Panc1 (cell line): ENCODE results near the gene ROBO1. TPM values are rescaled to one million over a fixed set of nuclear protein-coding genes. Genes with fewer than 3 reads are reported as not detected.

ENCODE experiments used
- ATAC-seq: fragments of 200-7000 bp; cut with Tn5 transposase; 2 replicates; pipeline ENCODE4 v1.9.1; 2020; ENCODE audit warnings: mild to moderate bottlenecking, moderate library complexity
- BruUV-seq: library from RNA; stranded (reverse); fragments of 400-500 nt; replicated peaks from 2 replicates; lab custom pipeline; 2021; lab: Mats Ljungman, UMichigan
- CTCF ChIA-PET: fragments of 300-600 bp; sonication (Branson Sonifier 250); formaldehyde crosslinking; loops from one replicate; lab custom pipeline; 2022; ENCODE audit warnings: antibody characterized with exemption; lab: Charles Lee
- POLR2A ChIA-PET: fragments of 300-600 bp; sonication (Branson Sonifier 250); formaldehyde crosslinking; loops from one replicate; lab custom pipeline; 2022; ENCODE audit warnings: antibody characterized with exemption; lab: Charles Lee
- DNase-seq: peaks from one replicate; pipeline ENCODE4 v3.0.0-alpha.2; 2010; ENCODE audit warnings: low read depth, low spot score
- H3K27ac ChIP-seq: 2 replicates; pipeline ENCODE4 v1.5.1; 2011; ENCODE audit warnings: mild to moderate bottlenecking, low read length, inconsistent platforms
- H3K27me3 ChIP-seq: fragments of 200-500 bp; sonication (Bioruptor generic); 2 replicates; pipeline ENCODE4 v1.6.0; 2014; ENCODE audit warnings: low read length, inconsistent platforms; ENCODE audit not compliant: control insufficient read depth, insufficient read depth
- H3K36me3 ChIP-seq: fragments of 200-500 bp; sonication (Bioruptor generic); 2 replicates; pipeline ENCODE4 v1.5.1; 2014; ENCODE audit warnings: inconsistent platforms, mild to moderate bottlenecking, low read length, moderate library complexity; ENCODE audit not compliant: control insufficient read depth, insufficient read depth
- H3K4me1 ChIP-seq: 2 replicates; pipeline ENCODE4 v1.5.1; 2011; ENCODE audit warnings: inconsistent platforms, mild to moderate bottlenecking, low read length, moderate library complexity; ENCODE audit not compliant: control insufficient read depth, insufficient read depth
- H3K4me3 ChIP-seq, 2 experiments: 2 replicates each; pipeline ENCODE4 v1.5.1; 2011 to 2012; ENCODE audit warnings: low read depth in 2 of 2, low read length in 2 of 2, mild to moderate bottlenecking in 2 of 2, inconsistent platforms in 1 of 2, moderate library complexity in 1 of 2
- H3K9me3 ChIP-seq: fragments of 200-500 bp; sonication (Bioruptor generic); 2 replicates; pipeline ENCODE4 v1.5.1; 2014; ENCODE audit warnings: low read depth, mild to moderate bottlenecking, inconsistent platforms, low read length, moderate library complexity; ENCODE audit not compliant: control insufficient read depth, insufficient read depth
- CTCF ChIP-seq: fragments of 450-650 bp; IDR thresholded peaks from 2 replicates; pipeline ENCODE4 v1.5.1; 2017; ENCODE audit warnings: mild to moderate bottlenecking
- POLR2AphosphoS5 ChIP-seq: IDR thresholded peaks from 2 replicates; pipeline ENCODE4 v1.6.1; 2012; ENCODE audit warnings: mild to moderate bottlenecking, low read depth, low read length, moderate library complexity
- REST ChIP-seq, 2 experiments: IDR thresholded peaks; 2 replicates each; pipeline ENCODE4 v1.6.1; 2011 to 2012; ENCODE audit warnings: low read depth in 2 of 2, control low read depth in 1 of 2, low read length in 1 of 2, mild to moderate bottlenecking in 1 of 2, moderate library complexity in 1 of 2; ENCODE audit not compliant: insufficient read depth in 1 of 2
- SIN3A ChIP-seq: IDR thresholded peaks from 2 replicates; pipeline ENCODE4 v1.6.1; 2012; ENCODE audit warnings: low read depth, mild to moderate bottlenecking, low read length, moderate library complexity, borderline replicate concordance; ENCODE audit not compliant: insufficient read depth
- TCF7L2 ChIP-seq: IDR thresholded peaks from 2 replicates; pipeline ENCODE4 v1.6.1; 2011; ENCODE audit warnings: mild to moderate bottlenecking, low read depth, low read length, inconsistent platforms
- in situ Hi-C: cut with HindIII; loops from 2 replicates; pipeline ENCODE4 v1.10.0; 2016; ENCODE audit warnings: low sequenced_read_pairs, low pct_unique_long_range_greater_than_20kb
- intact Hi-C: fragments of 100-400 bp; cut with micrococcal nuclease; formaldehyde crosslinking; loops from one replicate; pipeline ENCODE4 v1.10.0; 2022; ENCODE audit not compliant: unreplicated experiment
- total RNA-seq: library from RNA; stranded (reverse); gene quantifications from one replicate; pipeline ENCODE4 v1.2.1, GENCODE V29; 2021; ENCODE audit not compliant: unreplicated experiment

ROBO1 gene
- total RNA-seq, 1 experiment from 2014 or later, result 61.6 TPM

GRCh38 chr3:78847603-78848002 is 920.2 kb downstream of the ROBO1 start:
- DNase-seq, result no peak
- no peaks in the 10 kb centered on the region for H3K36me3 ChIP-seq
- no peak for ATAC-seq
- POLR2A ChIA-PET, result no interaction called here
- H3K27ac ChIP-seq, result no peak overlapping the region
- peaks cover 18% of the 10 kb centered on the region for H3K4me1 ChIP-seq
- H3K9me3 ChIP-seq, result no peaks in the 10 kb centered on the region
- BruUV-seq, result no TSS peak
- TF ChIP-seq SIN3A (no peak), TCF7L2 (no peak)
- no peaks in the 10 kb centered on the region for H3K27me3 ChIP-seq
- H3K4me3 ChIP-seq, result no peak overlapping the region
- intact Hi-C loops, result no loop called here
- in situ Hi-C loops, result no loop called here
- CTCF ChIA-PET, result no interaction called here

GRCh38 chr3:78847203-78847602 is 920.6 kb downstream of the ROBO1 start:
- H3K27ac ChIP-seq, result no peak overlapping the region
- DNase-seq (no peak), ATAC-seq (no peak)
- no peaks in the 10 kb centered on the region for H3K9me3 ChIP-seq
- peaks cover 18% of the 10 kb centered on the region for H3K4me1 ChIP-seq
- ChIA-PET POLR2A (no interaction called here), CTCF (no interaction called here)
- BruUV-seq, result no TSS peak
- H3K27me3 ChIP-seq, result no peaks in the 10 kb centered on the region
- TF ChIP-seq SIN3A (no peak), TCF7L2 (no peak), REST (IDR thresholded peaks at IDR 0.05; ENCODE audit: insufficient read depth in 1 of 2, low read depth in 2 of 2, low read length in 1 of 2) (no peak), POLR2AphosphoS5 (no peak), CTCF (no peak)
- H3K36me3 ChIP-seq, result no peaks in the 10 kb centered on the region
- in situ Hi-C loops, result no loop called here
- intact Hi-C loops, result no loop called here
- no peak overlapping the region for H3K4me3 ChIP-seq

- no TSS peak for BruUV-seq
- POLR2A ChIA-PET, result no interaction called here
These were observed 921.1 kb downstream of the ROBO1 start for GRCh38 chr3:78846718-78847117.

More at GRCh38 chr3:78846718-78847117, 921.1 kb downstream of the ROBO1 start:
- Histone ChIP-seq H3K9me3 (no peaks in the 10 kb centered on the region), H3K27ac (no peak overlapping the region; the same call in 1 of the 2 replicates), H3K4me3 (no peak overlapping the region), H3K27me3 (no peaks in the 10 kb centered on the region), H3K4me1 (peaks cover 18% of the 10 kb centered on the region), H3K36me3 (no peaks in the 10 kb centered on the region)
- ATAC-seq, result no peak
- intact Hi-C loops, result no loop called here
- TF ChIP-seq REST (IDR thresholded peaks at IDR 0.05; ENCODE audit: insufficient read depth in 1 of 2, low read depth in 2 of 2, low read length in 1 of 2) (no peak), TCF7L2 (no peak), CTCF (no peak), SIN3A (no peak), POLR2AphosphoS5 (no peak)
- DNase-seq, result no peak
- in situ Hi-C loops, result no loop called here
- CTCF ChIA-PET, result no interaction called here
